A549 (cell line): ENCODE measurements around the gene IGF1R. TPM values are rescaled to one million over a fixed set of nuclear protein-coding genes. Genes with fewer than 3 reads are reported as not detected.
A peak's percentile ranks its signal among the peaks of the same experiment; 100 is the strongest.

Experiments used
- BHLHE40 ChIP-seq: IDR thresholded peaks from 2 replicates; pipeline ENCODE4 v1.6.1; 2012; ENCODE audit warnings: low read depth, low read length, inconsistent platforms
- CBX2 ChIP-seq: fragments of 200-600 bp; sonication (generic); IDR thresholded peaks from 2 replicates; pipeline ENCODE4 v1.6.1; 2016; ENCODE audit warnings: low read depth, mild to moderate bottlenecking, borderline replicate concordance
- CBX8 ChIP-seq: fragments of 200-600 bp; sonication (generic); IDR thresholded peaks from 2 replicates; pipeline ENCODE4 v1.6.1; 2016
- CEBPB ChIP-seq, 2 experiments: fragments of >200 bp in 1 of 2; sonication (Bioruptor Twin) in 1 of 2; formaldehyde crosslinking in 1 of 2; IDR thresholded peaks; 2 replicates each; pipeline ENCODE4 v1.6.1; 2012 to 2016
- CHD2 ChIP-seq: fragments of 150-350 bp; IDR thresholded peaks from 2 replicates; pipeline ENCODE4 v1.6.1; 2014; ENCODE audit warnings: low read length; ENCODE audit not compliant: partially characterized antibody
- CHD4 ChIP-seq: fragments of 200-600 bp; sonication (generic); IDR thresholded peaks from 2 replicates; pipeline ENCODE4 v1.6.1; 2016; ENCODE audit warnings: antibody characterized with exemption, mild to moderate bottlenecking, borderline replicate concordance
- EHF ChIP-seq: fragments of 250-450 bp; sonication (Bioruptor Pico); IDR thresholded peaks from 2 replicates; pipeline ENCODE4 v1.5.0; 2020; ENCODE audit warnings: mild to moderate bottlenecking
- FOSL2 ChIP-seq, 2 experiments: fragments of 450-650 bp in 1 of 2; fragments of >200 bp in 1 of 2; sonication (Bioruptor Twin) in 1 of 2; formaldehyde crosslinking; IDR thresholded peaks; 2 replicates each; pipeline versions ENCODE4 v1.5.0 to v1.6.1; 2016 to 2020; ENCODE audit warnings: mild to moderate bottlenecking in 1 of 2, moderate library complexity in 1 of 2
- GATA3 ChIP-seq: IDR thresholded peaks from 2 replicates; pipeline ENCODE4 v1.6.1; 2012; ENCODE audit warnings: borderline replicate concordance
- HDAC2 ChIP-seq: fragments of 200-600 bp; sonication (generic); IDR thresholded peaks from 2 replicates; pipeline ENCODE4 v1.6.1; 2016
- HOXA7 ChIP-seq: fragments of 250-450 bp; sonication (Bioruptor Pico); IDR thresholded peaks from 2 replicates; pipeline ENCODE4 v1.5.0; 2020; ENCODE audit warnings: mild to moderate bottlenecking, moderate library complexity
- HOXB13 ChIP-seq: fragments of 250-450 bp; sonication (Bioruptor Pico); IDR thresholded peaks from 2 replicates; pipeline ENCODE4 v1.5.0; 2020; ENCODE audit warnings: low read depth, mild to moderate bottlenecking, moderate library complexity
- HOXB5 ChIP-seq: fragments of 250-450 bp; sonication (Bioruptor Pico); IDR thresholded peaks from 2 replicates; pipeline ENCODE4 v1.5.0; 2020; ENCODE audit warnings: mild to moderate bottlenecking, moderate library complexity
- JUNB ChIP-seq: fragments of >200 bp; sonication (Bioruptor Twin); formaldehyde crosslinking; IDR thresholded peaks from 2 replicates; pipeline ENCODE4 v1.6.1; 2016
- KDM5A ChIP-seq: fragments of 200-600 bp; sonication (generic); IDR thresholded peaks from 2 replicates; pipeline ENCODE4 v1.6.1; 2016; ENCODE audit warnings: antibody characterized with exemption, mild to moderate bottlenecking
- MAFK ChIP-seq: fragments of 450-650 bp; IDR thresholded peaks from 2 replicates; pipeline ENCODE4 v1.6.1; 2014; ENCODE audit not compliant: partially characterized antibody
- MAZ ChIP-seq: fragments of 150-350 bp; IDR thresholded peaks from 2 replicates; pipeline ENCODE4 v1.6.1; 2014; ENCODE audit warnings: antibody characterized with exemption, low read depth, low read length, borderline replicate concordance
- MYC ChIP-seq: IDR thresholded peaks from 2 replicates; pipeline ENCODE4 v1.6.1; 2012; ENCODE audit warnings: mild to moderate bottlenecking, inconsistent platforms, low read length, improper control_type of control experiment, borderline replicate concordance
- NFE2L2 ChIP-seq: fragments of 150-350 bp; conservative IDR thresholded peaks from 2 replicates; pipeline ENCODE4 v1.6.1; 2014; ENCODE audit warnings: low read length
- NPAS2 ChIP-seq: fragments of 250-450 bp; sonication (Bioruptor Pico); IDR thresholded peaks from 2 replicates; pipeline ENCODE4 v1.8.0; 2022; ENCODE audit warnings: mild to moderate bottlenecking, moderate library complexity, borderline replicate concordance
- RAD21 ChIP-seq, 2 experiments: fragments of >200 bp in 1 of 2; sonication (Bioruptor Twin) in 1 of 2; formaldehyde crosslinking in 1 of 2; IDR thresholded peaks in 1 of 2; conservative IDR thresholded peaks in 1 of 2; 2 replicates in 1 of 2; 3 replicates in 1 of 2; pipeline ENCODE4 v1.6.1; 2012 to 2018; ENCODE audit warnings: inconsistent platforms in 1 of 2
- RARB ChIP-seq: fragments of 250-450 bp; sonication (Bioruptor Pico); IDR thresholded peaks from 2 replicates; pipeline ENCODE4 v1.8.0; 2021; ENCODE audit warnings: mild to moderate bottlenecking, moderate library complexity
- RFX5 ChIP-seq: fragments of 450-650 bp; IDR thresholded peaks from 2 replicates; pipeline ENCODE4 v1.7.1; 2014; ENCODE audit warnings: antibody characterized with exemption, mild to moderate bottlenecking, moderate library complexity
- RNF2 ChIP-seq: fragments of 200-600 bp; sonication (generic); IDR thresholded peaks from 2 replicates; pipeline ENCODE4 v1.6.1; 2016; ENCODE audit warnings: low read depth, mild to moderate bottlenecking, antibody characterized with exemption, moderate library complexity, borderline replicate concordance
- SMC3 ChIP-seq: fragments of >200 bp; sonication (Bioruptor Twin); formaldehyde crosslinking; IDR thresholded peaks from 3 replicates; pipeline ENCODE4 v1.6.1; 2018; ENCODE audit warnings: inconsistent platforms
- ZSCAN20 ChIP-seq: fragments of 250-450 bp; sonication (Bioruptor Pico); IDR thresholded peaks from 2 replicates; pipeline ENCODE4 v1.8.0; 2022; ENCODE audit warnings: mild to moderate bottlenecking, moderate library complexity
- polyA plus RNA-seq, 4 experiments: library from polyadenylated mRNA; depleted of rRNA in 3 of 4; stranded (reverse); fragments of >200 nt; fragmentation: RNase III in 1 of 4; extraction: RNeasy Plus Mini Kit Qiagen cat#74134 plus additional on column Dnase treatment in 1 of 4; gene quantifications; 2 replicates in 3 of 4; 3 replicates in 1 of 4; pipeline ENCODE4 v1.2.3, GENCODE V29; 2011 to 2017
- TF ChIP-seq, protein P1 (sequence below): IDR thresholded peaks from 2 replicates; pipeline ENCODE4 v1.6.1; 2012
- TF ChIP-seq, protein P2 (sequence below): fragments of 200-600 bp; sonication (generic); IDR thresholded peaks from 2 replicates; pipeline ENCODE4 v1.6.1; 2016; ENCODE audit warnings: antibody characterized with exemption, mild to moderate bottlenecking, moderate library complexity
- TF ChIP-seq, protein P3 (sequence below): fragments of >200 bp; sonication (Bioruptor Twin); formaldehyde crosslinking; IDR thresholded peaks from 3 replicates; pipeline ENCODE4 v1.6.1; 2016
- TF ChIP-seq, protein P4 (sequence below): fragments of >200 bp; sonication (Bioruptor Twin); formaldehyde crosslinking; IDR thresholded peaks from 3 replicates; pipeline ENCODE4 v1.5.1; 2016
- TF ChIP-seq, protein P5 (sequence below): fragments of 250-450 bp; sonication (Bioruptor Pico); IDR thresholded peaks from 2 replicates; pipeline ENCODE4 v1.5.0; 2020; ENCODE audit warnings: low read depth, mild to moderate bottlenecking, moderate library complexity

IGF1R gene
- polyA plus RNA-seq, 2 of the 4 experiments (the other 2 are of a cell fraction) = 42.6 to 69.5 TPM

DNA sequence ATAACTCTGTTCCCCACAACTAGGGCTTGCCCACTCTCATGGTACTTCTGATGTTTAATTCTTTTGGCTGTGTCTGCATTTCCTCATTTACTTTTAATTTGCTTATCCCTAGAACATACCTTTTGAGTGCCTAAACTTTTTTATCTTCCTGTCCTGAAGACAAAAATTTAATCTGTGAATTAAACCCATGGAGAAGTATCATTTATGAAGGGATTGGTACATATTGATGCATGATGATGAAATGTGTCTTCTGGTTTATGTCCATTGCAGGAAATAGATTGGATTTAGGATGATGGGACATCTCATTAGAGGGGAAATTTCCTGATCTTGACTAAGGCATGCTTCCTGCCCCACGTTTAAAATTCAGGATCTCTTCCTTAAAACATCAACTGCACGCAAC is 249.8 kb downstream of the IGF1R start (continued):
- no peak for TF ChIP-seq RAD21 (conservative IDR thresholded peaks at IDR 0.05 in 1 of 2, IDR thresholded peaks at IDR 0.05 in 1 of 2)
- TF ChIP-seq HDAC2 = no peak
- no peak for TF ChIP-seq NPAS2
- no peak; the same call in 1 of the 2 replicates for TF ChIP-seq RARB (CRISPR knock-in tag)
- TF ChIP-seq MYC = no peak
- TF ChIP-seq EHF = peak; percentile 80; the same call in 1 of the 2 replicates
- TF ChIP-seq, protein P1, sequence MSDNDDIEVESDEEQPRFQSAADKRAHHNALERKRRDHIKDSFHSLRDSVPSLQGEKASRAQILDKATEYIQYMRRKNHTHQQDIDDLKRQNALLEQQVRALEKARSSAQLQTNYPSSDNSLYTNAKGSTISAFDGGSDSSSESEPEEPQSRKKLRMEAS = no peak
- no peak for TF ChIP-seq ZSCAN20
- TF ChIP-seq CEBPB (IDR thresholded peaks at IDR 0.05) = peak; percentile 59 to 64; a peak in 3 of 4 replicates
- TF ChIP-seq, protein P2, sequence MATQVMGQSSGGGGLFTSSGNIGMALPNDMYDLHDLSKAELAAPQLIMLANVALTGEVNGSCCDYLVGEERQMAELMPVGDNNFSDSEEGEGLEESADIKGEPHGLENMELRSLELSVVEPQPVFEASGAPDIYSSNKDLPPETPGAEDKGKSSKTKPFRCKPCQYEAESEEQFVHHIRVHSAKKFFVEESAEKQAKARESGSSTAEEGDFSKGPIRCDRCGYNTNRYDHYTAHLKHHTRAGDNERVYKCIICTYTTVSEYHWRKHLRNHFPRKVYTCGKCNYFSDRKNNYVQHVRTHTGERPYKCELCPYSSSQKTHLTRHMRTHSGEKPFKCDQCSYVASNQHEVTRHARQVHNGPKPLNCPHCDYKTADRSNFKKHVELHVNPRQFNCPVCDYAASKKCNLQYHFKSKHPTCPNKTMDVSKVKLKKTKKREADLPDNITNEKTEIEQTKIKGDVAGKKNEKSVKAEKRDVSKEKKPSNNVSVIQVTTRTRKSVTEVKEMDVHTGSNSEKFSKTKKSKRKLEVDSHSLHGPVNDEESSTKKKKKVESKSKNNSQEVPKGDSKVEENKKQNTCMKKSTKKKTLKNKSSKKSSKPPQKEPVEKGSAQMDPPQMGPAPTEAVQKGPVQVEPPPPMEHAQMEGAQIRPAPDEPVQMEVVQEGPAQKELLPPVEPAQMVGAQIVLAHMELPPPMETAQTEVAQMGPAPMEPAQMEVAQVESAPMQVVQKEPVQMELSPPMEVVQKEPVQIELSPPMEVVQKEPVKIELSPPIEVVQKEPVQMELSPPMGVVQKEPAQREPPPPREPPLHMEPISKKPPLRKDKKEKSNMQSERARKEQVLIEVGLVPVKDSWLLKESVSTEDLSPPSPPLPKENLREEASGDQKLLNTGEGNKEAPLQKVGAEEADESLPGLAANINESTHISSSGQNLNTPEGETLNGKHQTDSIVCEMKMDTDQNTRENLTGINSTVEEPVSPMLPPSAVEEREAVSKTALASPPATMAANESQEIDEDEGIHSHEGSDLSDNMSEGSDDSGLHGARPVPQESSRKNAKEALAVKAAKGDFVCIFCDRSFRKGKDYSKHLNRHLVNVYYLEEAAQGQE = no peak
- peak; percentile 88 for TF ChIP-seq HOXB5
- TF ChIP-seq BHLHE40 = no peak
- TF ChIP-seq GATA3 = no peak
- TF ChIP-seq JUNB = no peak
- no peak for TF ChIP-seq FOSL2 (IDR thresholded peaks at IDR 0.05)
- no peak for TF ChIP-seq FOSL2 (CRISPR knock-in tag; IDR thresholded peaks at IDR 0.05)
- TF ChIP-seq RNF2 = no peak
- no peak for TF ChIP-seq CHD4
- no peak for TF ChIP-seq RFX5
- TF ChIP-seq KDM5A = no peak
- TF ChIP-seq MAFK = no peak
- no peak for TF ChIP-seq NFE2L2
- TF ChIP-seq, protein P3, sequence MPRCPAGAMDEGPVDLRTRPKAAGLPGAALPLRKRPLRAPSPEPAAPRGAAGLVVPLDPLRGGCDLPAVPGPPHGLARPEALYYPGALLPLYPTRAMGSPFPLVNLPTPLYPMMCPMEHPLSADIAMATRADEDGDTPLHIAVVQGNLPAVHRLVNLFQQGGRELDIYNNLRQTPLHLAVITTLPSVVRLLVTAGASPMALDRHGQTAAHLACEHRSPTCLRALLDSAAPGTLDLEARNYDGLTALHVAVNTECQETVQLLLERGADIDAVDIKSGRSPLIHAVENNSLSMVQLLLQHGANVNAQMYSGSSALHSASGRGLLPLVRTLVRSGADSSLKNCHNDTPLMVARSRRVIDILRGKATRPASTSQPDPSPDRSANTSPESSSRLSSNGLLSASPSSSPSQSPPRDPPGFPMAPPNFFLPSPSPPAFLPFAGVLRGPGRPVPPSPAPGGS = no peak
- TF ChIP-seq HOXA7 (CRISPR knock-in tag) = peak; percentile 76; the same call in 1 of the 2 replicates
- TF ChIP-seq CHD2 = no peak
- no peak for TF ChIP-seq CBX2
- TF ChIP-seq CBX8 = no peak
- no peak for TF ChIP-seq SMC3
- no peak for TF ChIP-seq MAZ
- TF ChIP-seq, protein P4, sequence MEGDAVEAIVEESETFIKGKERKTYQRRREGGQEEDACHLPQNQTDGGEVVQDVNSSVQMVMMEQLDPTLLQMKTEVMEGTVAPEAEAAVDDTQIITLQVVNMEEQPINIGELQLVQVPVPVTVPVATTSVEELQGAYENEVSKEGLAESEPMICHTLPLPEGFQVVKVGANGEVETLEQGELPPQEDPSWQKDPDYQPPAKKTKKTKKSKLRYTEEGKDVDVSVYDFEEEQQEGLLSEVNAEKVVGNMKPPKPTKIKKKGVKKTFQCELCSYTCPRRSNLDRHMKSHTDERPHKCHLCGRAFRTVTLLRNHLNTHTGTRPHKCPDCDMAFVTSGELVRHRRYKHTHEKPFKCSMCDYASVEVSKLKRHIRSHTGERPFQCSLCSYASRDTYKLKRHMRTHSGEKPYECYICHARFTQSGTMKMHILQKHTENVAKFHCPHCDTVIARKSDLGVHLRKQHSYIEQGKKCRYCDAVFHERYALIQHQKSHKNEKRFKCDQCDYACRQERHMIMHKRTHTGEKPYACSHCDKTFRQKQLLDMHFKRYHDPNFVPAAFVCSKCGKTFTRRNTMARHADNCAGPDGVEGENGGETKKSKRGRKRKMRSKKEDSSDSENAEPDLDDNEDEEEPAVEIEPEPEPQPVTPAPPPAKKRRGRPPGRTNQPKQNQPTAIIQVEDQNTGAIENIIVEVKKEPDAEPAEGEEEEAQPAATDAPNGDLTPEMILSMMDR = no peak
- TF ChIP-seq, protein P5, sequence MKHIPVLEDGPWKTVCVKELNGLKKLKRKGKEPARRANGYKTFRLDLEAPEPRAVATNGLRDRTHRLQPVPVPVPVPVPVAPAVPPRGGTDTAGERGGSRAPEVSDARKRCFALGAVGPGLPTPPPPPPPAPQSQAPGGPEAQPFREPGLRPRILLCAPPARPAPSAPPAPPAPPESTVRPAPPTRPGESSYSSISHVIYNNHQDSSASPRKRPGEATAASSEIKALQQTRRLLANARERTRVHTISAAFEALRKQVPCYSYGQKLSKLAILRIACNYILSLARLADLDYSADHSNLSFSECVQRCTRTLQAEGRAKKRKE (CRISPR knock-in tag) = peak; percentile 69; the same call in 1 of the 2 replicates
- TF ChIP-seq HOXB13 (CRISPR knock-in tag) = 0 out of 2 replicates have a peak, but pooled peaks have one; percentile 58
